Naive thymus-derived CD8-positive, alpha-beta T cell (primary cell): Measurements from ENCODE around the gene PRDX3. TPM values are rescaled to one million over a fixed set of nuclear protein-coding genes. Genes with fewer than 3 reads are reported as not detected.
"Not testable (repeated sequence)": the region's sequence is repeated elsewhere in the genome, so short reads cannot be mapped to it uniquely, and the experiment has no call there.

Source experiments
- ATAC-seq, 2 donors: fragments of 150-1000 bp; cut with Tn5 transposase in 1 of 2; sonication (Bioruptor Pico), chemical (Tn5 transposase) in 1 of 2; 1 replicate in 1 of 2; 2 replicates in 1 of 2; pipeline ENCODE4 v1.10.0; 2021; ENCODE audit warnings: mild to moderate bottlenecking in 2 of 2, moderate library complexity in 2 of 2
- POLR2A ChIA-PET: fragments of 350-600 bp; sonication (Branson Sonifier 250); formaldehyde crosslinking; loops from one replicate; lab custom pipeline; 2021; ENCODE audit warnings: antibody characterized with exemption; lab: Charles Lee
- DNase-seq, 10 donors: peaks; one replicate each; pipeline versions ENCODE4 v3.0.0 to v3.0.0-alpha.2; 2020 to 2022
- H3K27ac Mint-ChIP-seq, 10 donors: one replicate each; pipeline ENCODE4 v1.8.0; 2020 to 2022; ENCODE audit warnings: mild to moderate bottlenecking in 10 of 10, mixed read lengths in 10 of 10, moderate library complexity in 4 of 10, inconsistent platforms in 1 of 10
- H3K27me3 Mint-ChIP-seq, 5 donors: one replicate each; pipeline ENCODE4 v1.8.0; 2021 to 2022; ENCODE audit warnings: mixed read lengths in 5 of 5
- H3K36me3 Mint-ChIP-seq, 3 donors: one replicate each; pipeline ENCODE4 v1.8.0; 2020 to 2022; ENCODE audit warnings: mixed read lengths in 3 of 3, mild to moderate bottlenecking in 2 of 3, inconsistent platforms in 1 of 3
- H3K4me1 Mint-ChIP-seq, 4 donors: one replicate each; pipeline ENCODE4 v1.8.0; 2021 to 2022; ENCODE audit warnings: mixed read lengths in 4 of 4
- H3K4me3 Mint-ChIP-seq, 10 donors: one replicate each; pipeline ENCODE4 v1.8.0; 2020 to 2022; ENCODE audit warnings: mild to moderate bottlenecking in 10 of 10, mixed read lengths in 10 of 10, moderate library complexity in 6 of 10, inconsistent platforms in 1 of 10
- H3K9me3 Mint-ChIP-seq, 9 donors: one replicate each; pipeline ENCODE4 v1.8.0; 2020 to 2022; ENCODE audit warnings: mixed read lengths in 9 of 9, mild to moderate bottlenecking in 3 of 9, inconsistent platforms in 1 of 9, moderate library complexity in 1 of 9
- polyA plus RNA-seq, 3 donors: library from polyadenylated mRNA; unstranded; fragments of 300-500 nt; fragmentation: Illumina TruSeq; gene quantifications; one replicate each; pipeline ENCODE4 v1.2.3, GENCODE V29; 2021
- total RNA-seq, 8 experiments: library from RNA in 2 of 8; stranded (reverse) in 2 of 8; gene quantifications; one replicate each; pipeline ENCODE4 v1.2.3 and lab custom pipeline; 2021 to 2026

The PRDX3 gene
- total and polyA plus RNA-seq, 5 experiments from 2014 or later, result 29.8 to 75.5 (median 56.7) TPM

GRCh38 chr10:119153041-119153440 is 25.6 kb downstream of the PRDX3 start:
- Mint-ChIP-seq H3K36me3 (peaks cover 4 to 92% (median 36%) of the 10 kb centered on the region in 3 donors), H3K4me1 (peaks cover 0 to 3% (median 2%) of the 10 kb centered on the region in 4 donors), H3K4me3 (no peak overlapping the region), H3K9me3 (no peaks in the 10 kb centered on the region), H3K27me3 (no peaks in the 10 kb centered on the region), H3K27ac (no peak overlapping the region)
- POLR2A ChIA-PET, result interaction anchor here (1.4 kb wide), 1 partner anchor 11 kb away, joined by 3 read pairs; no protein-coding TSS in a partner anchor
- DNase-seq (no peak), ATAC-seq (no peak)

GRCh38 chr10:119151601-119152000 is 27.0 kb downstream of the PRDX3 start:
- H3K4me1 Mint-ChIP-seq, H3K4me3 Mint-ChIP-seq, H3K27me3 Mint-ChIP-seq, DNase-seq, POLR2A ChIA-PET, H3K9me3 Mint-ChIP-seq, H3K27ac Mint-ChIP-seq, ATAC-seq: not testable (repeated sequence)
- H3K36me3 Mint-ChIP-seq, result peaks cover 4 to 92% (median 33%) of the 10 kb centered on the region in 3 donors

GRCh38 chr10:119149729-119150128 is 28.9 kb downstream of the PRDX3 start:
- POLR2A ChIA-PET, result no interaction called here
- peaks cover 4 to 90% (median 24%) of the 10 kb centered on the region in 3 donors for H3K36me3 Mint-ChIP-seq

GRCh38 chr10:119149157-119149556 is 29.5 kb downstream of the PRDX3 start:
- H3K4me1 Mint-ChIP-seq, result peaks cover 0 to 2% (median under 1%) of the 10 kb centered on the region in 4 donors
- H3K27me3 Mint-ChIP-seq, result no peaks in the 10 kb centered on the region
- H3K4me3 Mint-ChIP-seq, result no peak overlapping the region
- POLR2A ChIA-PET, result no interaction called here
- no peak overlapping the region for H3K27ac Mint-ChIP-seq
- no peaks in the 10 kb centered on the region for H3K9me3 Mint-ChIP-seq
- H3K36me3 Mint-ChIP-seq, result peaks cover 4 to 84% (median 20%) of the 10 kb centered on the region in 3 donors
- ATAC-seq (no peak), DNase-seq (no peak)

More at GRCh38 chr10:119149729-119150128, 28.9 kb downstream of the PRDX3 start:
- Mint-ChIP-seq H3K27ac (no peak overlapping the region), H3K4me3 (no peak overlapping the region), H3K9me3 (no peaks in the 10 kb centered on the region), H3K4me1 (peaks cover 0 to 2% (median under 1%) of the 10 kb centered on the region in 4 donors), H3K27me3 (no peaks in the 10 kb centered on the region)
- ATAC-seq (no peak), DNase-seq (no peak)

- POLR2A ChIA-PET, result no interaction called here
- Mint-ChIP-seq H3K27me3 (no peaks in the 10 kb centered on the region), H3K9me3 (no peaks in the 10 kb centered on the region), H3K36me3 (peaks cover 0 to 67% (median 4%) of the 10 kb centered on the region in 3 donors), H3K4me1 (peaks cover 3 to 11% (median 8%) of the 10 kb centered on the region in 4 donors), H3K4me3 (no peak overlapping the region), H3K27ac (peak overlapping the region in 2 of 10 donors; percentile 11 to 57)
- DNase-seq (no peak), ATAC-seq (no peak)
These were observed 35.0 kb downstream of the PRDX3 start for GRCh38 chr10:119143657-119144056.

- peak overlapping the region in 4 of 10 donors; percentile 5 to 59 (median 14) for H3K27ac Mint-ChIP-seq
- DNase-seq, result no peak
- H3K4me1 Mint-ChIP-seq, result peaks cover 5 to 14% (median 9%) of the 10 kb centered on the region in 4 donors
- H3K4me3 Mint-ChIP-seq, result no peak overlapping the region
- no peaks in the 10 kb centered on the region for H3K9me3 Mint-ChIP-seq
- H3K27me3 Mint-ChIP-seq, result no peaks in the 10 kb centered on the region
- peaks cover 0 to 47% (median 2%) of the 10 kb centered on the region in 3 donors for H3K36me3 Mint-ChIP-seq
- no peak for ATAC-seq
- POLR2A ChIA-PET, result no interaction called here
These were observed 37.9 kb downstream of the PRDX3 start for GRCh38 chr10:119140603-119141245.

- peak; percentile 85 to 95 for ATAC-seq
- peaks cover 0 to 45% (median 2%) of the 10 kb centered on the region in 3 donors for H3K36me3 Mint-ChIP-seq
- POLR2A ChIA-PET, result no interaction called here
- no peaks in the 10 kb centered on the region for H3K27me3 Mint-ChIP-seq
- peak; percentile 20 to 71 (median 39) for DNase-seq
- peak overlapping the region in 8 of 10 donors; percentile 46 to 93 (median 71) for H3K27ac Mint-ChIP-seq
- peak overlapping the region in 1 of 10 donors; percentile 60 for H3K4me3 Mint-ChIP-seq
- peaks cover 5 to 17% (median 14%) of the 10 kb centered on the region in 4 donors for H3K4me1 Mint-ChIP-seq
- H3K9me3 Mint-ChIP-seq, result no peaks in the 10 kb centered on the region
These were observed 39.0 kb downstream of the PRDX3 start for GRCh38 chr10:119139464-119140067.

- H3K27ac Mint-ChIP-seq, result peak overlapping the region; percentile 10 to 93 (median 58)
- no peak for DNase-seq
- H3K4me3 Mint-ChIP-seq, result peak overlapping the region in 1 of 10 donors; percentile 19
- POLR2A ChIA-PET, result interaction anchor here (0.6 to 0.7 kb wide), 2 partner anchors 293 to 376 kb away, joined by 3 to 4 read pairs; no protein-coding TSS in a partner anchor
- peaks cover 7 to 19% (median 14%) of the 10 kb centered on the region in 4 donors for H3K4me1 Mint-ChIP-seq
- no peak for ATAC-seq
- no peaks in the 10 kb centered on the region for H3K27me3 Mint-ChIP-seq
- no peaks in the 10 kb centered on the region for H3K9me3 Mint-ChIP-seq
- peaks cover 0 to 44% (median 2%) of the 10 kb centered on the region in 3 donors for H3K36me3 Mint-ChIP-seq
These were observed 40.0 kb downstream of the PRDX3 start for GRCh38 chr10:119138346-119139306.

- Mint-ChIP-seq H3K4me1 (peaks cover 7 to 20% (median 17%) of the 10 kb centered on the region in 4 donors), H3K36me3 (peaks cover 0 to 45% (median 0%) of the 10 kb centered on the region in 3 donors), H3K27ac (peak overlapping the region in 2 of 10 donors; percentile 60 to 62)
- not testable (repeated sequence) for DNase-seq, H3K9me3 Mint-ChIP-seq, H3K27me3 Mint-ChIP-seq, H3K4me3 Mint-ChIP-seq, ATAC-seq
- POLR2A ChIA-PET, result interaction anchor here (0.7 kb wide), 1 partner anchor 377 kb away, joined by 3 read pairs; no protein-coding TSS in a partner anchor
These were observed 40.7 kb downstream of the PRDX3 start for GRCh38 chr10:119137878-119138277.

GRCh38 chr10:119136084-119136483 is 42.5 kb downstream of the PRDX3 start:
- peak overlapping the region in 2 of 10 donors; percentile 46 to 56 for H3K27ac Mint-ChIP-seq
- no peak for DNase-seq
- H3K9me3 Mint-ChIP-seq, result no peaks in the 10 kb centered on the region
- H3K4me1 Mint-ChIP-seq, result peaks cover 17 to 33% (median 32%) of the 10 kb centered on the region in 4 donors
- peak overlapping the region in 1 of 10 donors; percentile 24 for H3K4me3 Mint-ChIP-seq
- POLR2A ChIA-PET, result interaction anchor here (1.3 kb wide), 1 partner anchor 29 kb away, joined by 5 read pairs; no protein-coding TSS in a partner anchor
- no peak for ATAC-seq
- peaks cover 0 to 42% (median 0%) of the 10 kb centered on the region in 3 donors for H3K36me3 Mint-ChIP-seq
- no peaks in the 10 kb centered on the region for H3K27me3 Mint-ChIP-seq

GRCh38 chr10:119135513-119135881 is 43.1 kb downstream of the PRDX3 start:
- no peaks in the 10 kb centered on the region for H3K27me3 Mint-ChIP-seq
- POLR2A ChIA-PET, result interaction anchor here (1.3 kb wide), 1 partner anchor 29 kb away, joined by 5 read pairs; no protein-coding TSS in a partner anchor

GRCh38 chr10:119133949-119134348 is 44.7 kb downstream of the PRDX3 start:
- POLR2A ChIA-PET, result no interaction called here
- Mint-ChIP-seq H3K9me3 (no peaks in the 10 kb centered on the region), H3K27ac (peak overlapping the region in 6 of 10 donors; percentile 29 to 89 (median 68)), H3K27me3 (no peaks in the 10 kb centered on the region), H3K4me3 (peak overlapping the region in 1 of 10 donors; percentile 24), H3K4me1 (peaks cover 17 to 41% (median 33%) of the 10 kb centered on the region in 4 donors), H3K36me3 (peaks cover 0 to 43% (median 10%) of the 10 kb centered on the region in 3 donors)
- DNase-seq (no peak), ATAC-seq (no peak)

More at GRCh38 chr10:119135513-119135881, 43.1 kb downstream of the PRDX3 start:
- ATAC-seq (no peak), DNase-seq (no peak)
- H3K9me3 Mint-ChIP-seq, result no peaks in the 10 kb centered on the region
- H3K4me3 Mint-ChIP-seq, result peak overlapping the region in 1 of 10 donors; percentile 30
- H3K4me1 Mint-ChIP-seq, result peaks cover 20 to 39% (median 38%) of the 10 kb centered on the region in 4 donors
- H3K36me3 Mint-ChIP-seq, result peaks cover 0 to 39% (median 1%) of the 10 kb centered on the region in 3 donors
- H3K27ac Mint-ChIP-seq, result peak overlapping the region in 5 of 10 donors; percentile 60 to 85 (median 64)
